ENCODE results near the gene TNFRSF12A.

Gene TNFRSF12A

GRCh38 chr16:2996298-2996697 lies 23.9 kb upstream of the TNFRSF12A start:
- Mint-ChIP-seq H3K4me1 (ENCODE audit: low read depth) (no peaks in the 10 kb centered on the region), H3K27ac (no peak overlapping the region), H3K4me3 (no peak overlapping the region), H3K36me3 (ENCODE audit: low read depth) (no peaks in the 10 kb centered on the region), H3K27me3 (peaks cover 3% of the 10 kb centered on the region), H3K9me3 (no peaks in the 10 kb centered on the region)

GRCh38 chr16:2999929-3000328 lies 20.2 kb upstream of the TNFRSF12A start:
- no peaks in the 10 kb centered on the region for H3K9me3 Mint-ChIP-seq
- H3K4me3 Mint-ChIP-seq: no peak overlapping the region
- no peaks in the 10 kb centered on the region for H3K36me3 Mint-ChIP-seq (ENCODE audit: low read depth)
- peaks cover 3% of the 10 kb centered on the region for H3K4me1 Mint-ChIP-seq (ENCODE audit: low read depth)
- peaks cover 5% of the 10 kb centered on the region for H3K27me3 Mint-ChIP-seq
- no peak overlapping the region for H3K27ac Mint-ChIP-seq

- Mint-ChIP-seq H3K9me3 (no peaks in the 10 kb centered on the region), H3K27ac (no peak overlapping the region), H3K4me3 (no peak overlapping the region), H3K36me3 (ENCODE audit: low read depth) (no peaks in the 10 kb centered on the region), H3K4me1 (ENCODE audit: low read depth) (peaks cover 4% of the 10 kb centered on the region), H3K27me3 (peaks cover 7% of the 10 kb centered on the region)
These were observed 19.6 kb upstream of the TNFRSF12A start for GRCh38 chr16:3000540-3000939.

GRCh38 chr16:3001316-3001715 lies 18.9 kb upstream of the TNFRSF12A start:
- H3K4me1 Mint-ChIP-seq (ENCODE audit: low read depth): peaks cover 4% of the 10 kb centered on the region
- H3K4me3 Mint-ChIP-seq: no peak overlapping the region
- peaks cover 7% of the 10 kb centered on the region for H3K27me3 Mint-ChIP-seq
- no peaks in the 10 kb centered on the region for H3K36me3 Mint-ChIP-seq (ENCODE audit: low read depth)
- H3K27ac Mint-ChIP-seq: no peak overlapping the region
- H3K9me3 Mint-ChIP-seq: no peaks in the 10 kb centered on the region

- Mint-ChIP-seq H3K4me1 (ENCODE audit: low read depth) (peaks cover 25% of the 10 kb centered on the region), H3K27me3 (peaks cover 11% of the 10 kb centered on the region), H3K36me3 (ENCODE audit: low read depth) (no peaks in the 10 kb centered on the region), H3K4me3 (peak overlapping the region; percentile 55), H3K9me3 (no peaks in the 10 kb centered on the region), H3K27ac (no peak overlapping the region)
These were observed 16.4 kb upstream of the TNFRSF12A start for GRCh38 chr16:3003582-3004270.

GRCh38 chr16:3004319-3004718 lies 15.8 kb upstream of the TNFRSF12A start:
- H3K27ac Mint-ChIP-seq: no peak overlapping the region
- no peak overlapping the region for H3K4me3 Mint-ChIP-seq
- no peaks in the 10 kb centered on the region for H3K36me3 Mint-ChIP-seq (ENCODE audit: low read depth)
- H3K9me3 Mint-ChIP-seq: no peaks in the 10 kb centered on the region
- H3K27me3 Mint-ChIP-seq: peaks cover 11% of the 10 kb centered on the region
- H3K4me1 Mint-ChIP-seq (ENCODE audit: low read depth): peaks cover 28% of the 10 kb centered on the region

- peak overlapping the region; percentile 60 for H3K4me3 Mint-ChIP-seq
- peaks cover 28% of the 10 kb centered on the region for H3K4me1 Mint-ChIP-seq (ENCODE audit: low read depth)
- H3K27ac Mint-ChIP-seq: no peak overlapping the region
- peaks cover 11% of the 10 kb centered on the region for H3K27me3 Mint-ChIP-seq
- no peaks in the 10 kb centered on the region for H3K36me3 Mint-ChIP-seq (ENCODE audit: low read depth)
- no peaks in the 10 kb centered on the region for H3K9me3 Mint-ChIP-seq
These were observed 15.3 kb upstream of the TNFRSF12A start for GRCh38 chr16:3004781-3005284.

GRCh38 chr16:3007059-3007956 lies 12.9 kb upstream of the TNFRSF12A start:
- Mint-ChIP-seq H3K27me3 (peaks cover 13% of the 10 kb centered on the region), H3K4me1 (ENCODE audit: low read depth) (peaks cover 28% of the 10 kb centered on the region), H3K9me3 (no peaks in the 10 kb centered on the region), H3K36me3 (ENCODE audit: low read depth) (no peaks in the 10 kb centered on the region), H3K27ac (no peak overlapping the region), H3K4me3 (no peak overlapping the region)

- Mint-ChIP-seq H3K9me3 (no peaks in the 10 kb centered on the region), H3K36me3 (ENCODE audit: low read depth) (no peaks in the 10 kb centered on the region), H3K4me3 (peak overlapping the region; percentile 22), H3K27ac (peak overlapping the region; percentile 59), H3K4me1 (ENCODE audit: low read depth) (peaks cover 28% of the 10 kb centered on the region), H3K27me3 (peaks cover 13% of the 10 kb centered on the region)
These were observed 12.0 kb upstream of the TNFRSF12A start for GRCh38 chr16:3007957-3008689.

- no peaks in the 10 kb centered on the region for H3K9me3 Mint-ChIP-seq
- no peak overlapping the region for H3K4me3 Mint-ChIP-seq
These were observed 11.5 kb upstream of the TNFRSF12A start for GRCh38 chr16:3008690-3009037.

GRCh38 chr16:3009568-3010390 lies 10.4 kb upstream of the TNFRSF12A start:
- no peaks in the 10 kb centered on the region for H3K9me3 Mint-ChIP-seq
- H3K4me1 Mint-ChIP-seq (ENCODE audit: low read depth): peaks cover 27% of the 10 kb centered on the region
- peaks cover 13% of the 10 kb centered on the region for H3K27me3 Mint-ChIP-seq
- no peak overlapping the region for H3K27ac Mint-ChIP-seq
- no peaks in the 10 kb centered on the region for H3K36me3 Mint-ChIP-seq (ENCODE audit: low read depth)
- no peak overlapping the region for H3K4me3 Mint-ChIP-seq

More at GRCh38 chr16:3008690-3009037, 11.5 kb upstream of the TNFRSF12A start:
- Mint-ChIP-seq H3K27ac (no peak overlapping the region), H3K36me3 (ENCODE audit: low read depth) (no peaks in the 10 kb centered on the region), H3K27me3 (peaks cover 13% of the 10 kb centered on the region), H3K4me1 (ENCODE audit: low read depth) (peaks cover 28% of the 10 kb centered on the region)

GRCh38 chr16:3010510-3010909 lies 9.7 kb upstream of the TNFRSF12A start:
- peaks cover 12% of the 10 kb centered on the region for H3K27me3 Mint-ChIP-seq
- peaks cover 25% of the 10 kb centered on the region for H3K4me1 Mint-ChIP-seq (ENCODE audit: low read depth)
- H3K36me3 Mint-ChIP-seq (ENCODE audit: low read depth): no peaks in the 10 kb centered on the region
- no peak overlapping the region for H3K27ac Mint-ChIP-seq
- no peaks in the 10 kb centered on the region for H3K9me3 Mint-ChIP-seq
- no peak overlapping the region for H3K4me3 Mint-ChIP-seq

- H3K4me3 Mint-ChIP-seq: no peak overlapping the region
- peaks cover 12% of the 10 kb centered on the region for H3K27me3 Mint-ChIP-seq
- H3K36me3 Mint-ChIP-seq (ENCODE audit: low read depth): no peaks in the 10 kb centered on the region
- H3K9me3 Mint-ChIP-seq: no peaks in the 10 kb centered on the region
- H3K27ac Mint-ChIP-seq: no peak overlapping the region
- peaks cover 18% of the 10 kb centered on the region for H3K4me1 Mint-ChIP-seq (ENCODE audit: low read depth)
These were observed 7.9 kb upstream of the TNFRSF12A start for GRCh38 chr16:3012246-3012645.

- H3K4me1 Mint-ChIP-seq (ENCODE audit: low read depth): peaks cover 11% of the 10 kb centered on the region
- H3K27me3 Mint-ChIP-seq: peaks cover 11% of the 10 kb centered on the region
- H3K27ac Mint-ChIP-seq: no peak within 1 kb of the TSS
- H3K36me3 Mint-ChIP-seq (ENCODE audit: low read depth): no peaks in the 10 kb centered on the region
- H3K9me3 Mint-ChIP-seq: no peaks in the 10 kb centered on the region
- H3K4me3 Mint-ChIP-seq: no peak within 1 kb of the TSS
These were observed 7.2 kb upstream of the TNFRSF12A start, which contains the start of gene CLDN9 for GRCh38 chr16:3012828-3013420. CLDN9 (plus strand) TSS chr16:3012923; CDS start chr16:3013363, 440 bp downstream.
